Activated T-cell treated with anti-CD3 and anti-CD28 coated beads, Interleukin-2, amount 50 U/mL, for 72 hours (primary cell): Measurements from ENCODE around the gene CCL2. TPM values are rescaled to one million over a fixed set of nuclear protein-coding genes. Genes with fewer than 3 reads are reported as not detected.

Experiments
- ATAC-seq, 2 donors: fragments of 150-1000 bp; cut with Tn5 transposase; replicated peaks in 1 of 2; 2 replicates each; pipeline ENCODE4 v1.10.0; 2021; ENCODE audit warnings: moderate library complexity in 2 of 2, mild to moderate bottlenecking in 1 of 2
- DNase-seq, 2 donors: peaks; one replicate each; pipeline ENCODE4 v3.0.0; 2021 to 2022; ENCODE audit warnings: mixed read lengths in 1 of 2
- H3K27ac Mint-ChIP-seq: one replicate; pipeline ENCODE4 v1.8.0; 2022; ENCODE audit warnings: mild to moderate bottlenecking, moderate library complexity, mixed read lengths
- H3K27me3 Mint-ChIP-seq: one replicate; pipeline ENCODE4 v1.8.0; 2022; ENCODE audit warnings: low read depth, mixed read lengths
- H3K36me3 Mint-ChIP-seq, 2 donors: one replicate each; pipeline ENCODE4 v1.8.0; 2022; ENCODE audit warnings: mixed read lengths in 2 of 2, mild to moderate bottlenecking in 1 of 2; ENCODE audit not compliant: insufficient read depth in 2 of 2
- H3K4me1 Mint-ChIP-seq: one replicate; pipeline ENCODE4 v1.8.0; 2022; ENCODE audit warnings: low read depth, mixed read lengths
- H3K4me3 Mint-ChIP-seq, 2 donors: one replicate each; pipeline ENCODE4 v1.8.0; 2022; ENCODE audit warnings: mild to moderate bottlenecking in 2 of 2, mixed read lengths in 2 of 2, moderate library complexity in 2 of 2
- H3K9me3 Mint-ChIP-seq, 2 donors: one replicate each; pipeline ENCODE4 v1.8.0; 2022; ENCODE audit warnings: mixed read lengths in 2 of 2
- total RNA-seq, 2 donors: library from RNA; stranded (reverse); gene quantifications; one replicate each; pipeline ENCODE4 v1.2.3, GENCODE V29; 2022

Gene CCL2
- total RNA-seq, 2 donors from 2014 or later: 1.2 TPM; not detected in 1

DNA sequence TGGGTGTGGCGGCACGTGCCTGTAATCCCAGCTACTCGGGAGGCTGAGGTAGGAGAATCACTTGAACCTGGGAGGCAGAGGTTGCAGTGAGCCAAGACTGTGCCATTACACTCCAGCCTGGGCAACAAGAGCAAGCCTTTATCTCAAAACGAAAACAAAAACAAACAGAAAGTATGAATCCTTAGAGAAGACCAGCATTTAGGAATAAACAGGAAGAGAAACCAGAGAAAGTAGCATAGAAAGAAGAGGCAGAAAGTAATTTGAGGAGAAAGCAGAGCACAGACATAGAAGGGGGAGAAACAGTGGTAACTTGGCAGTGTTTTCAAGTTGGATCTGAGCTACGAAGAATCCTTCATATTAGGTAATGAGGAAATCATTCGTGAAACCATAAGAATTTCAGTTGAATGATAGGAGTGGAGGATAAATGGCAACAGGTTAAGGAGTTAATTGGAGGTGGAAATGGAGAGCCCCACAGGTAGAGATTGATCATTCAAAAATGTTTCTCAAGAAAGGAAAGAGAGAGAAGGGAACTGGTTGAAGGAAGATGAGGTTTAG, 9.7 kb upstream of the CCL2 start:
- Mint-ChIP-seq H3K27me3 (no peaks in the 10 kb centered on the region), H3K4me1 (no peaks in the 10 kb centered on the region), H3K4me3 (no peak overlapping the region), H3K27ac (no peak overlapping the region), H3K9me3 (no peaks in the 10 kb centered on the region), H3K36me3 (no peaks in the 10 kb centered on the region)
- DNase-seq: no peak
- no peak for ATAC-seq

DNA sequence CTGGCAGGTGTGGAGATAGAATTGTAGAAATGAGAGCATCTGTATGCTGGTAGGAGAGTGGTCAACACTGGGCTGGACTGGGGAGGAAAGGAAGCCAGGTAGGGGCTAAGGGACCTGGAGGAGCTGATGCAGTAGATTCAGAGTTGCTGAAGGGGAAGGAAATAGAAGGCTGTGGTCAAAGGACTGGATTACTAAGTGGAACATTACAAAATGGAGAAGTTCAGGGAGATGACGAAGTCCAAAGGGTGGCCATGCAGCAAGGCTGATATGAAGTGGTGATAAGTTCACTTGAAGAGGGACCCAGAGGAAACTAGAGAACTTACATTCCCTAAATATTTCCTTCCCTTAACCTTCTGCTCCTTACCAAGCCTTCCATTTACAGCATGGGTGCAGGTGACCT, 8.6 kb upstream of the CCL2 start:
- no peaks in the 10 kb centered on the region for H3K36me3 Mint-ChIP-seq
- H3K27ac Mint-ChIP-seq: no peak overlapping the region
- H3K4me1 Mint-ChIP-seq: no peaks in the 10 kb centered on the region
- no peaks in the 10 kb centered on the region for H3K9me3 Mint-ChIP-seq
- peaks cover 9% of the 10 kb centered on the region for H3K27me3 Mint-ChIP-seq
- ATAC-seq (no peak), DNase-seq (no peak)
- H3K4me3 Mint-ChIP-seq: no peak overlapping the region

DNA sequence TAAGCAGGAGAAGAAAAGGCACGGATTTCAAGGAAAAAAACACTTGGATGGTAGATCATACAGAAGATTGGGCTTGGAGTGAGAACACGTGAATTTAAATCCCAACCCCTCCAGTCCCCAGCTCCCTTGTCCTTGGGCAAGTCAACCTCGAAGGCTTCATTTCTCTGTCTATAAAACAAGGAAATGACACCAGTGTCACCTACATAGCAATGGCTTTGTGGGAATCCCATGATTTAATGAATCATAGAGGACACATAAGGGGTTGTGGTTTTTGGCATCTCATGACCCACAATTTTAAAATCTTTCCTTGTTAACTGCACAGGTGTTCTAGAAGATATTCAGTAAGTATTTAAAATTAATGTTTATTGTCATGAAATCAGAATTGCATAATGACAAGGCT, 8.2 kb upstream of the CCL2 start:
- DNase-seq: no peak

DNA sequence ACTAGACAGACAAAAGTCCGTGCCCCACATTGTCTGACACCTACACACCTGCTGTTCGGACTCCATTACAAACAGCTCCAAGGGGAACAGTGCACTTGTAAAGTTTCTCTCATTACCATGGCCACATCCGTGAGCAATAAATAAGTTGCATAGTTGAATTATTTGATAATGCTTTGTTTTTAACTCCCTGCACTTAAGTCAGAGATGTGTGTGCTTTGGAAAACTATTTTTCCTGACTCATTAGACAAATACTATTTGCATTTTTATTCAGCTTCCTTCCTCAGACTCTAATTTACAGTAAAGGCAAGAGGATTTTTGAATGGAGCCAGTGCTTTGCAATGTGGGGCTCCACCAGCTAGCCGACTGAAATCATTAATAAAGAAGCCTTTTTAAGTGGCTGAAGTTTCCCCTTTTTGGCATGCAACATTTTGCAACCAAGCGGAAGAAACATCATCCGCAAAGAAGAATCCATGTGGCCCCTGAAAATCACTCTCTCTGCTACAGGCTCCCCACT, 6.5 kb upstream of the CCL2 start:
- no peak overlapping the region for H3K4me3 Mint-ChIP-seq
- H3K9me3 Mint-ChIP-seq: no peaks in the 10 kb centered on the region
- no peak for ATAC-seq
- peaks cover 5% of the 10 kb centered on the region for H3K4me1 Mint-ChIP-seq
- no peak overlapping the region for H3K27ac Mint-ChIP-seq
- no peaks in the 10 kb centered on the region for H3K36me3 Mint-ChIP-seq
- no peak for DNase-seq
- peaks cover 21% of the 10 kb centered on the region for H3K27me3 Mint-ChIP-seq

More for the DNA sequence above, 8.2 kb upstream of the CCL2 start:
- no peaks in the 10 kb centered on the region for H3K9me3 Mint-ChIP-seq
- no peak for ATAC-seq
- H3K36me3 Mint-ChIP-seq: no peaks in the 10 kb centered on the region
- no peak overlapping the region for H3K4me3 Mint-ChIP-seq
- H3K27me3 Mint-ChIP-seq: peaks cover 10% of the 10 kb centered on the region
- no peaks in the 10 kb centered on the region for H3K4me1 Mint-ChIP-seq
- H3K27ac Mint-ChIP-seq: no peak overlapping the region

DNA sequence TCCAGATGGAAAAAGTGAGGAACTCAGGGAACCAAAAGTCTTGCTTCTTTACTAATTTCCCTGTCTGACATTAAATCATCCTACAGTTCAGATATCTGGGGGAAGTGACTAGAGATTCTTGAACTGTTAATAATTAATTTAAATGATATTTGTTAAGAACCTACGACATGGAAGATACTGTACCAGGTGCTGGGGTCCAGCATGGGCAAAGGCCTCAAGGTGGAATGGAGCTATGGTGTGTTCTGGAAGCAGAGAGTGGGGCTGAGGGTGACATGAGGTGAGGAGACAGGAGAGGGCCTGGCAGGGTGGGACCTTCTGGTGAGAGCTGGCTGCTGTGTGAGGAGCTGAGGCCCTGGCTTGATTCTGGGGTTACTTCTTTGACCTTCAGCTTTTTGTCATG, 6.0 kb upstream of the CCL2 start:
- DNase-seq (no peak), ATAC-seq (no peak)
- Mint-ChIP-seq H3K4me1 (peaks cover 5% of the 10 kb centered on the region), H3K27me3 (peaks cover 26% of the 10 kb centered on the region), H3K9me3 (no peaks in the 10 kb centered on the region), H3K4me3 (no peak overlapping the region), H3K27ac (no peak overlapping the region), H3K36me3 (no peaks in the 10 kb centered on the region)

DNA sequence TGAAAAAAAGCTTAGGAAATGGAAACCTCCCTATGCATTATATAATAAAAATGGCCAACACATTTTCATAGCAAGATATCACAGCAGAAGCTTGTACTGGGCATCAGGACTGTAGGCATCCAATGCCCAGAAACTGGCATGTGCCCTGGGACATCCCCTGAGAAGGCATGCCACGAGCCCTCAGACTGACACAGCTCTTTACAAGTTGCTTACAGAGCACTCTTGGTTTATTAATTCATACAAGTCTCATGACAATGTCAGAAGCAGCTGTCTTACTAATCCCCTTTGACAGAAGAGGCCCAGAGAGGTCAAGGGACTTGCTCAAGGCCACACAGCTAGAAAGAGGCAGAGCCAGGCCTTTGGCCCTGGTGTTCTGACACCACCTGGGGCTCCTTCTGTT, 5.6 kb upstream of the CCL2 start:
- peaks cover 30% of the 10 kb centered on the region for H3K27me3 Mint-ChIP-seq
- peaks cover 5% of the 10 kb centered on the region for H3K4me1 Mint-ChIP-seq
- no peaks in the 10 kb centered on the region for H3K36me3 Mint-ChIP-seq
- no peak overlapping the region for H3K4me3 Mint-ChIP-seq
- no peaks in the 10 kb centered on the region for H3K9me3 Mint-ChIP-seq
- DNase-seq (no peak), ATAC-seq (no peak)
- no peak overlapping the region for H3K27ac Mint-ChIP-seq

DNA sequence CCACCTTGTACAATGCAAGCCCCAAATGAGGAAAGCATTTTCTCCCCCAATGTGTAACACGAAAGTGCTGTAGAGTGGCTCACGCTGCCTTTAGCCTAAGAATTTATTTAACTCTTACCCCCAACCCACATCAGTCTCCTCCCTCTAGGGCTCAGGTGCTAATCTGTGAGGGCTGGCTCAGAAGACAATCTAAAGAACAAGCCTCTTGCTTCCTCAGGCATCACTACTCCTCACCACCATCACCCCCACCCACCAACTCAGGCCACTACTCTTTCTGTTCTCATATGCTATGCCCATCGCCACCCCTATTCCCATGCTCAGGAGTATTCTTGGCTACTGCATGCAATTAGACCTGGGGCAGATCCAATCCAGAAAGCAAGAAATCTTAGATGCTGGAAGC, 3.9 kb upstream of the CCL2 start:
- Mint-ChIP-seq H3K27me3 (peaks cover 45% of the 10 kb centered on the region), H3K4me3 (no peak overlapping the region)

DNA sequence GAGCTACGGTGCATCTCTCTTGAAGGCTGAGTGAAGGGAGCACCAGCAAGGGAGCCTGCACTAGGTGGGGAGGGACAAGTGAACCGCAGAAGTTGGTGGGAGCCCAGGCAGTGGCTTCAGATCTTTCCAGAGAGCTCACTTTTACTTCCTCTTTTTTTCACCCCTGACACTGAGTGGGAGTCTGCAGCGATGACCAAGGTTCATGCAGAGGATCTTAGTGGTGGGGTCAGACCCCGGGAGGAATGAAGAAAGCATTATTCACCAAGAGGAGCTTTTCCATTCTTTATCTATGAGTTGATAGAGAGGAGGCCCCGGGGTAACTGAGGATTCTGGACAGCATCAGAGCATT, 3.0 kb upstream of the CCL2 start:
- Mint-ChIP-seq H3K27me3 (peaks cover 51% of the 10 kb centered on the region), H3K27ac (no peak overlapping the region), H3K4me3 (no peak overlapping the region), H3K36me3 (no peaks in the 10 kb centered on the region), H3K4me1 (peaks cover 5% of the 10 kb centered on the region), H3K9me3 (no peaks in the 10 kb centered on the region)
- DNase-seq (no peak), ATAC-seq (no peak)

More for the DNA sequence above, 3.9 kb upstream of the CCL2 start:
- H3K4me1 Mint-ChIP-seq: peaks cover 5% of the 10 kb centered on the region
- no peaks in the 10 kb centered on the region for H3K36me3 Mint-ChIP-seq
- H3K27ac Mint-ChIP-seq: no peak overlapping the region
- no peak for DNase-seq
- no peaks in the 10 kb centered on the region for H3K9me3 Mint-ChIP-seq
- ATAC-seq: no peak

DNA sequence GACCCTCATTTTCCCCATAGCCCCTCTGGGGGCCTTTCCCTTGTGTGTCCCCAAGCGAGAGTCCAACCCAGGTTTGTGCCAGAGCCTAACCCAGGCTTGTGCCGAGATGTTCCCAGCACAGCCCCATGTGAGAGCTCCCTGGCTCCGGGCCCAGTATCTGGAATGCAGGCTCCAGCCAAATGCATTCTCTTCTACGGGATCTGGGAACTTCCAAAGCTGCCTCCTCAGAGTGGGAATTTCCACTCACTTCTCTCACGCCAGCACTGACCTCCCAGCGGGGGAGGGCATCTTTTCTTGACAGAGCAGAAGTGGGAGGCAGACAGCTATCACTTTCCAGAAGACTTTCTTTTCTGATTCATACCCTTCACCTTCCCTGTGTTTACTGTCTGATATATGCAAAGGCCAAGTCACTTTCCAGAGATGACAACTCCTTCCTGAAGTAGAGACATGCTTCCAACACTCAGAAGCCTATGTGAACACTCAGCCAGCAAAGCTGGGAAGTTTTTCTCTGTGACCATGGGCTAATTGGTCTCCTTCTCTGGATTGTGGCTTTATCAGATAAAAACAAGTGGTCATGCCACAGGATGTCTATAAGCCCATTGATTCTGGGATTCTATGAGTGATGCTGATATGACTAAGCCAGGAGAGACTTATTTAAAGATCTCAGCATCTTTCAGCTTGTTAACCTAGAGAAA, 2.5 kb upstream of the CCL2 start:
- H3K4me1 Mint-ChIP-seq: peaks cover 5% of the 10 kb centered on the region
- peak; percentile 22 to 59 for ATAC-seq
- H3K9me3 Mint-ChIP-seq: no peaks in the 10 kb centered on the region
- no peak overlapping the region for H3K27ac Mint-ChIP-seq
- peaks cover 56% of the 10 kb centered on the region for H3K27me3 Mint-ChIP-seq
- no peak for DNase-seq
- H3K36me3 Mint-ChIP-seq: no peaks in the 10 kb centered on the region
- H3K4me3 Mint-ChIP-seq: no peak overlapping the region

DNA sequence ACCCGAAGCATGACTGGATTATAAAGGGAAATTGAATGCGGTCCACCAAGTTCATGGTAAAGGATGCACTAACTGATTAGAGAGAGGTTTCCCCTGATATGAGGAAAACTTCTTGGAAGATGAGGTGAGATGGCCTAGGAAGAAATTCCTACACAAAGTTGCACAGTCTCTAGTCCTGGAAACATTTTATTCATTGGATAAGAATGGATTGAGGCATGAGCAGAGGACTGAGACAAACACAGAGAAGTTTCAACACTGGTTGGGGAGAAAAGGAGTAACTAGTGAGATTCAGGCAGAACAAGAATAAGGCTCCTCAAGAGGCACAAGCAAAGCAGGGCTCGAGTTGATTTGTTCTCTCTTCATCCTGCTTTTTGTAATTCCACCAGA, 2.0 kb upstream of the CCL2 start:
- peaks cover 61% of the 10 kb centered on the region for H3K27me3 Mint-ChIP-seq
- H3K9me3 Mint-ChIP-seq: no peaks in the 10 kb centered on the region
- ATAC-seq: no peak
- H3K4me3 Mint-ChIP-seq: no peak overlapping the region
- peaks cover 5% of the 10 kb centered on the region for H3K4me1 Mint-ChIP-seq
- H3K27ac Mint-ChIP-seq: no peak overlapping the region
- no peaks in the 10 kb centered on the region for H3K36me3 Mint-ChIP-seq
- DNase-seq: no peak

DNA sequence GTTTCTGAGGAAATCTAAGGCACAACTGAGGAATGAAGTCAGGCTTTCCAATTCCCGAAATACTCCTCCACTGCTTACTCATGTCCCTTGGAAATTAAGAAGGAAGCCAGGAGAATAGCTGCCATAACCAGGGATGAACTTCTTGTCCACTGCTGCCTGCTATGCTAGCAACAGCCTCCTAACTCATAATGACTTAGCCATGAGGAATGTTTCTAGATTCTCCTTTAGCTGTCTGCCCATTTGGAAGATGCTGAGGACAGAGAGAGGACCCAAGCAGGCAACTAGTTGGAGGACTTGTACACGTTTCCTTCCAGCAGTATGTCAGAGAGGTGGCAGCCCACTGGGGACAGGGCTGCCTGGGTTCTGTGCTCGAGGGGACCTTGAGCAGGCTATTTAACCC, 939 bp upstream of the CCL2 start:
- Mint-ChIP-seq H3K27me3 (peaks cover 71% of the 10 kb centered on the region), H3K9me3 (no peaks in the 10 kb centered on the region), H3K4me1 (peaks cover 5% of the 10 kb centered on the region), H3K27ac (no peak overlapping the region), H3K36me3 (no peaks in the 10 kb centered on the region), H3K4me3 (no peak overlapping the region)
- ATAC-seq (no peak), DNase-seq (no peak)

DNA sequence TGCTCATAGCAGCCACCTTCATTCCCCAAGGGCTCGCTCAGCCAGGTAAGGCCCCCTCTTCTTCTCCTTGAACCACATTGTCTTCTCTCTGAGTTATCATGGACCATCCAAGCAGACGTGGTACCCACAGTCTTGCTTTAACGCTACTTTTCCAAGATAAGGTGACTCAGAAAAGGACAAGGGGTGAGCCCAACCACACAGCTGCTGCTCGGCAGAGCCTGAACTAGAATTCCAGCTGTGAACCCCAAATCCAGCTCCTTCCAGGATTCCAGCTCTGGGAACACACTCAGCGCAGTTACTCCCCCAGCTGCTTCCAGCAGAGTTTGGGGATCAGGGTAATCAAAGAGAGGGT, 272 bp downstream of the CCL2 start:
- H3K4me1 Mint-ChIP-seq: peaks cover 5% of the 10 kb centered on the region
- H3K27me3 Mint-ChIP-seq: peaks cover 78% of the 10 kb centered on the region
- DNase-seq (no peak), ATAC-seq (no peak)
- no peaks in the 10 kb centered on the region for H3K36me3 Mint-ChIP-seq
- H3K27ac Mint-ChIP-seq: no peak overlapping the region
- no peaks in the 10 kb centered on the region for H3K9me3 Mint-ChIP-seq
- H3K4me3 Mint-ChIP-seq: no peak overlapping the region

DNA sequence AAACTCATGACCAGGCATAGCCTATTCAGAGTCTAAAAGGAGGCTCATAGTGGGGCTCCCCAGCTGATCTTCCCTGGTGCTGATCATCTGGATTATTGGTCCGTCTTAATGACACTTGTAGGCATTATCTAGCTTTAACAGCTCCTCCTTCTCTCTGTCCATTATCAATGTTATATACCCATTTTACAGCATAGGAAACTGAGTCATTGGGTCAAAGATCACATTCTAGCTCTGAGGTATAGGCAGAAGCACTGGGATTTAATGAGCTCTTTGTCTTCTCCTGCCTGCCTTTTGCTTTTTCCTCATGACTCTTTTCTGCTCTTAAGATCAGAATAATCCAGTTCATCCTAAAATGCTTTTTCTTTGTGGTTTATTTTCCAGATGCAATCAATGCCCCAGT, 756 bp downstream of the CCL2 start:
- peaks cover 5% of the 10 kb centered on the region for H3K4me1 Mint-ChIP-seq

More for the DNA sequence above, 756 bp downstream of the CCL2 start:
- Mint-ChIP-seq H3K9me3 (no peaks in the 10 kb centered on the region), H3K27me3 (peaks cover 78% of the 10 kb centered on the region), H3K36me3 (no peaks in the 10 kb centered on the region), H3K27ac (no peak overlapping the region), H3K4me3 (no peak overlapping the region)
- no peak for DNase-seq
- ATAC-seq: no peak
